ENCODE results near the gene AOAH. TPM values are rescaled to one million over a fixed set of nuclear protein-coding genes. Genes with fewer than 3 reads are reported as not detected.

AOAH gene
- total and polyA plus RNA-seq, 2 of the 13 experiments (the other 11 are each of a cell fraction or from before 2014, with no cell fraction given), result not detected

DNA sequence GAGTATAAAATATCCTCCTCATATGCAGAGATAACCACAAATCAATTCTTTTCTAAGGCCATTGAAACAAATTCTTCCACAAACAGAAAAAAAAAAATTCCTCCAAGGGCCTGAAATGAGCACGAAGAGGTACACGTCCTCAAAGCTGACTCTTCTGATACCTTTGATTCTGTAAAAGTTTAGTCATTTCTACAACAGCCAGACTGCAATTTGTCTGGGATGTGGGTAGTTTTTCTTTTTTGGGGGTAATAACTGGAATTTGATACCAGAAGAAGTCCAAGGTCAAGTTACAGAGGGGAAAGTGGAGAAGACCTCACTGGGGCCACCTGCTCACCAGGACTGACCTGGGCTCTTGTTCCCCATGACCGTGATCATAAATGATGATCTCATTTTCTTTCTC, 121.8 kb downstream of the AOAH start:
- no peak for FAIRE-seq
- no peak overlapping the region for H3K27ac ChIP-seq (ENCODE audit: extremely low read length, insufficient read depth, low read length)
- no peak overlapping the region for H3K4me2 ChIP-seq (ENCODE audit: low read depth, low read length)
- ATAC-seq, result no peak
- in situ Hi-C loops (cut with HindIII; ENCODE audit: extremely low pct_ligation_motif_present, low pct_unique_long_range_greater_than_20kb) (no loop called here), intact Hi-C loops (cut with micrococcal nuclease; ENCODE audit: unreplicated experiment) (no loop called here)
- no TSS peak for BruUV-seq (replicated peaks)
- 40% methylated on average over 3 of the region's 3 CpGs for WGBS (ENCODE audit: low lambda C conversion rate)
- H3K4me3 ChIP-seq (replicated peaks in 1 of 3; ENCODE audit: insufficient read depth in 1 of 3, low read depth in 2 of 3, low read length in 3 of 3), result no peak overlapping the region
- TF ChIP-seq PHF8 (CRISPR knock-in tag; IDR thresholded peaks at IDR 0.05) (no peak), ARID4A (CRISPR knock-in tag; IDR thresholded peaks at IDR 0.05; ENCODE audit: borderline replicate concordance) (no peak)
- H3K9ac ChIP-seq (ENCODE audit: insufficient read depth, low read depth, low read length), result no peak overlapping the region
- H2AFZ ChIP-seq (ENCODE audit: low read length), result no peak overlapping the region
- no peaks in the 10 kb centered on the region for H3K36me3 ChIP-seq (replicated peaks in 1 of 2; ENCODE audit: control insufficient read depth in 1 of 2, insufficient read depth in 2 of 2, low read length in 2 of 2)
- H3K9me3 ChIP-seq (ENCODE audit: low read length), result no peaks in the 10 kb centered on the region
- POLR2A ChIA-PET, result no interaction called here
- H3K79me2 ChIP-seq (ENCODE audit: insufficient read depth, low read length), result no peaks in the 10 kb centered on the region
- CTCF ChIA-PET (ENCODE audit: low intra/inter-chr PET ratio, low total read pairs), result no interaction called here
- no peaks in the 10 kb centered on the region for H3K4me1 ChIP-seq (ENCODE audit: insufficient read depth, low read length)
- H3K27me3 ChIP-seq (ENCODE audit: control insufficient read depth in 1 of 2, insufficient read depth in 2 of 2, low read length in 2 of 2), result peaks cover 0 to 9% of the 10 kb centered on the region in 2 experiments; a peak in 1 of 5 replicates
- no peaks in the 10 kb centered on the region for H4K20me1 ChIP-seq (ENCODE audit: insufficient read depth, low read length)
- DNase-seq (ENCODE audit: low spot score), result no peak

DNA sequence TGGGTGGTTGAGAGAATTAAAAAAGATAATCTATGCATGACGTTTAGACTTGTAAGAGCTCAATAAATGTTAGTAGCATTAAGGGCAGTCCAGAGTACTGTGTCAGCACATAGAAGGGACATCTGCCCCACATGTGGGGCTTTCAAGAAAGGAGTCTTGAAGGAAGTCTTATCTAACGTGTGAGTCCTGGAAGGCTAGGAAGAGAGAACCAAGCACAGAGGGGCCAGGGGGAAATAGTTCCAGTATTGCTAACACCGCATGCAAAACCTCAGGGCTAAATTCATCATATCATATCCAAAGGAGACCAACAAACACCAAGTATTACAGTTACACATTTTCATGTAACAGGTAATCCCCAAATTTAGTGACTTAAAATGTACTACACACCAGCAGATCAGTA, 122.7 kb downstream of the AOAH start:
- in situ Hi-C loops (cut with HindIII; ENCODE audit: extremely low pct_ligation_motif_present, low pct_unique_long_range_greater_than_20kb) (no loop called here), intact Hi-C loops (cut with micrococcal nuclease; ENCODE audit: unreplicated experiment) (no loop called here)
- ChIA-PET POLR2A (no interaction called here), CTCF (ENCODE audit: low intra/inter-chr PET ratio, low total read pairs) (no interaction called here)
- no peak overlapping the region for H3K4me3 ChIP-seq (replicated peaks in 1 of 3; ENCODE audit: insufficient read depth in 1 of 3, low read depth in 2 of 3, low read length in 3 of 3)
- H3K9me3 ChIP-seq (ENCODE audit: low read length), result no peaks in the 10 kb centered on the region
- H2AFZ ChIP-seq (ENCODE audit: low read length), result no peak overlapping the region
- H3K27me3 ChIP-seq (ENCODE audit: control insufficient read depth in 1 of 2, insufficient read depth in 2 of 2, low read length in 2 of 2), result peaks cover 0 to 9% of the 10 kb centered on the region in 2 experiments; a peak in 1 of 5 replicates
- no peaks in the 10 kb centered on the region for H3K36me3 ChIP-seq (replicated peaks in 1 of 2; ENCODE audit: control insufficient read depth in 1 of 2, insufficient read depth in 2 of 2, low read length in 2 of 2)
- no peak overlapping the region for H3K9ac ChIP-seq (ENCODE audit: insufficient read depth, low read depth, low read length)
- no peak overlapping the region for H3K4me2 ChIP-seq (ENCODE audit: low read depth, low read length)
- WGBS (ENCODE audit: low lambda C conversion rate), result 13% methylated on average over 3 of the region's 3 CpGs
- DNase-seq (ENCODE audit: low spot score) (no peak), FAIRE-seq (no peak), ATAC-seq (no peak)
- no peaks in the 10 kb centered on the region for H3K4me1 ChIP-seq (ENCODE audit: insufficient read depth, low read length)
- no TSS peak for BruUV-seq (replicated peaks)
- H4K20me1 ChIP-seq (ENCODE audit: insufficient read depth, low read length), result no peaks in the 10 kb centered on the region
- no peak overlapping the region for H3K27ac ChIP-seq (ENCODE audit: extremely low read length, insufficient read depth, low read length)
- H3K79me2 ChIP-seq (ENCODE audit: insufficient read depth, low read length), result no peaks in the 10 kb centered on the region
- no peak for TF ChIP-seq ZFP1 (CRISPR knock-in tag; IDR thresholded peaks at IDR 0.05)
- TF ChIP-seq, protein P1, sequence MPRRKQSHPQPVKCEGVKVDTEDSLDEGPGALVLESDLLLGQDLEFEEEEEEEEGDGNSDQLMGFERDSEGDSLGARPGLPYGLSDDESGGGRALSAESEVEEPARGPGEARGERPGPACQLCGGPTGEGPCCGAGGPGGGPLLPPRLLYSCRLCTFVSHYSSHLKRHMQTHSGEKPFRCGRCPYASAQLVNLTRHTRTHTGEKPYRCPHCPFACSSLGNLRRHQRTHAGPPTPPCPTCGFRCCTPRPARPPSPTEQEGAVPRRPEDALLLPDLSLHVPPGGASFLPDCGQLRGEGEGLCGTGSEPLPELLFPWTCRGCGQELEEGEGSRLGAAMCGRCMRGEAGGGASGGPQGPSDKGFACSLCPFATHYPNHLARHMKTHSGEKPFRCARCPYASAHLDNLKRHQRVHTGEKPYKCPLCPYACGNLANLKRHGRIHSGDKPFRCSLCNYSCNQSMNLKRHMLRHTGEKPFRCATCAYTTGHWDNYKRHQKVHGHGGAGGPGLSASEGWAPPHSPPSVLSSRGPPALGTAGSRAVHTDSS (CRISPR knock-in tag; conservative IDR thresholded peaks at IDR 0.05), result no peak
- TF ChIP-seq ZC3H4 (CRISPR knock-in tag; IDR thresholded peaks at IDR 0.05; ENCODE audit: borderline replicate concordance), result no peak
- TF ChIP-seq, protein P2, sequence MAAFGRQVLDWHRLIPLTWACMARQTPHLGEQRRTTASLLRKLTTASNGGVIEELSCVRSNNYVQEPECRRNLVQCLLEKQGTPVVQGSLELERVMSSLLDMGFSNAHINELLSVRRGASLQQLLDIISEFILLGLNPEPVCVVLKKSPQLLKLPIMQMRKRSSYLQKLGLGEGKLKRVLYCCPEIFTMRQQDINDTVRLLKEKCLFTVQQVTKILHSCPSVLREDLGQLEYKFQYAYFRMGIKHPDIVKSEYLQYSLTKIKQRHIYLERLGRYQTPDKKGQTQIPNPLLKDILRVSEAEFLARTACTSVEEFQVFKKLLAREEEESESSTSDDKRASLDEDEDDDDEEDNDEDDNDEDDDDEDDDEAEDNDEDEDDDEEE (CRISPR knock-in tag; IDR thresholded peaks at IDR 0.05), result no peak
- TF ChIP-seq CEBPG (CRISPR knock-in tag; IDR thresholded peaks at IDR 0.05), result no peak
- no peak for TF ChIP-seq IRX3 (CRISPR knock-in tag; IDR thresholded peaks at IDR 0.05; ENCODE audit: borderline replicate concordance, low read depth)
- no peak for TF ChIP-seq IRF2 (CRISPR knock-in tag; IDR thresholded peaks at IDR 0.05)
- TF ChIP-seq ZNF18 (CRISPR knock-in tag; IDR thresholded peaks at IDR 0.05; ENCODE audit: insufficient replicate concordance), result no peak
- TF ChIP-seq ZFP62 (CRISPR knock-in tag; IDR thresholded peaks at IDR 0.05), result no peak

Measured in HepG2 (cell line).